CD4-positive, CD25-positive, alpha-beta regulatory T cell (primary cell): ENCODE data around the gene LRP1. TPM values are rescaled to one million over a fixed set of nuclear protein-coding genes. Genes with fewer than 3 reads are reported as not detected.

ENCODE experiments used
- ATAC-seq, 2 donors: fragments of 150-1000 bp; cut with Tn5 transposase; one replicate each; pipeline ENCODE4 v1.10.0; 2021; ENCODE audit warnings: low read depth in 2 of 2, moderate number of reproducible peaks in 2 of 2, moderate library complexity in 1 of 2
- DNase-seq, 3 donors: peaks; one replicate each; pipeline versions ENCODE4 v3.0.0 to v3.0.0-alpha.2; 2012 to 2022; ENCODE audit warnings: mixed read lengths in 1 of 3
- H3K27ac ChIP-seq: one replicate; pipeline ENCODE4 v1.7.0; 2013; ENCODE audit warnings: mild to moderate bottlenecking, low read length; ENCODE audit not compliant: insufficient read depth, poor library complexity, severe bottlenecking
- H3K27me3 ChIP-seq: one replicate; pipeline ENCODE4 v1.7.0; 2013; ENCODE audit warnings: low read length; ENCODE audit not compliant: control insufficient read depth, insufficient read depth
- H3K36me3 ChIP-seq: one replicate; pipeline ENCODE4 v1.7.0; 2013; ENCODE audit warnings: mild to moderate bottlenecking, low read length, moderate library complexity; ENCODE audit not compliant: control insufficient read depth, insufficient read depth
- H3K4me1 ChIP-seq: 2 replicates; pipeline ENCODE4 v1.7.0; 2013; ENCODE audit warnings: mild to moderate bottlenecking, low read length; ENCODE audit not compliant: insufficient read depth, control insufficient read depth, poor library complexity, severe bottlenecking
- H3K4me3 ChIP-seq: one replicate; pipeline ENCODE4 v1.7.0; 2013; ENCODE audit warnings: low read depth, mild to moderate bottlenecking, low read length, moderate library complexity
- H3K9me3 ChIP-seq, 2 experiments: 1 replicate in 1 of 2; 2 replicates in 1 of 2; pipeline ENCODE4 v1.7.0; 2013; ENCODE audit warnings: low read length in 2 of 2, mild to moderate bottlenecking in 1 of 2, moderate library complexity in 1 of 2; ENCODE audit not compliant: control insufficient read depth in 2 of 2
- H3K27ac Mint-ChIP-seq, 3 donors: one replicate each; pipeline ENCODE4 v1.8.0; 2020 to 2022; ENCODE audit warnings: mild to moderate bottlenecking in 3 of 3, mixed read lengths in 3 of 3, moderate library complexity in 2 of 3
- H3K27me3 Mint-ChIP-seq: one replicate; pipeline ENCODE4 v1.8.0; 2022; ENCODE audit warnings: mild to moderate bottlenecking, mixed read lengths
- H3K36me3 Mint-ChIP-seq: one replicate; pipeline ENCODE4 v1.8.0; 2020; ENCODE audit warnings: mixed read lengths
- H3K4me1 Mint-ChIP-seq, 4 donors: one replicate each; pipeline ENCODE4 v1.8.0; 2020 to 2022; ENCODE audit warnings: mixed read lengths in 4 of 4, mild to moderate bottlenecking in 1 of 4
- H3K4me3 Mint-ChIP-seq, 4 donors: one replicate each; pipeline ENCODE4 v1.8.0; 2020 to 2022; ENCODE audit warnings: mild to moderate bottlenecking in 4 of 4, mixed read lengths in 4 of 4, moderate library complexity in 3 of 4
- H3K9me3 Mint-ChIP-seq, 7 donors: one replicate each; pipeline ENCODE4 v1.8.0; 2020 to 2022; ENCODE audit warnings: mixed read lengths in 7 of 7, mild to moderate bottlenecking in 3 of 7, moderate library complexity in 2 of 7
- polyA plus RNA-seq, 4 donors: library from polyadenylated mRNA; unstranded; fragments of 300-500 nt; fragmentation: Illumina TruSeq; gene quantifications; one replicate each; pipeline ENCODE4 v1.2.3, GENCODE V29; 2021
- total RNA-seq: library from RNA; stranded (reverse); gene quantifications from one replicate; pipeline ENCODE4 v1.2.3, GENCODE V29; 2022

The LRP1 gene
- total and polyA plus RNA-seq, 5 donors from 2014 or later, result 0.13 to 3.9 (median 0.21) TPM; not detected in 1

GRCh38 chr12:57261428-57261865 is 133.2 kb downstream of the LRP1 start:
- ATAC-seq (no peak), DNase-seq (no peak)
- H3K4me1 ChIP-seq, result no peaks in the 10 kb centered on the region
- Mint-ChIP-seq H3K9me3 (peaks cover 0 to 1% (median 0%) of the 10 kb centered on the region in 7 donors), H3K4me3 (no peak overlapping the region), H3K36me3 (peaks cover 35% of the 10 kb centered on the region), H3K27ac (peak overlapping the region in 1 of 3 donors; percentile 50), H3K4me1 (peaks cover 0 to 7% (median 4%) of the 10 kb centered on the region in 4 donors), H3K27me3 (no peaks in the 10 kb centered on the region)
- H3K9me3 ChIP-seq, result no peaks in the 10 kb centered on the region
- H3K27me3 ChIP-seq, result no peaks in the 10 kb centered on the region
- no peak overlapping the region for H3K27ac ChIP-seq
- H3K4me3 ChIP-seq, result no peak overlapping the region
- H3K36me3 ChIP-seq, result peaks cover 59% of the 10 kb centered on the region

- peak overlapping the region in 1 of 3 donors; percentile 31 for H3K27ac Mint-ChIP-seq
- H3K27me3 Mint-ChIP-seq, result no peaks in the 10 kb centered on the region
- no peaks in the 10 kb centered on the region for H3K4me1 ChIP-seq
- H3K9me3 Mint-ChIP-seq, result peaks cover 0 to 1% (median 0%) of the 10 kb centered on the region in 7 donors
- H3K27ac ChIP-seq, result no peak overlapping the region
- peaks cover 57% of the 10 kb centered on the region for H3K36me3 ChIP-seq
- no peak for ATAC-seq
- no peaks in the 10 kb centered on the region for H3K9me3 ChIP-seq
- H3K4me3 Mint-ChIP-seq, result no peak overlapping the region
- no peak overlapping the region for H3K4me3 ChIP-seq
- no peaks in the 10 kb centered on the region for H3K27me3 ChIP-seq
- peaks cover 36% of the 10 kb centered on the region for H3K36me3 Mint-ChIP-seq
- no peak for DNase-seq
- peaks cover 0 to 7% (median 4%) of the 10 kb centered on the region in 4 donors for H3K4me1 Mint-ChIP-seq
These were observed 134.0 kb downstream of the LRP1 start for GRCh38 chr12:57262126-57262822.

Other genes with a start within 250 kb of the LRP1 start
- not detected for gene SDR9C7, start 194.1 kb upstream of the LRP1 start, total RNA-seq
- gene SDR9C7, start 194.1 kb upstream of the LRP1 start, polyA plus RNA-seq, result not detected
- gene RDH16, start 170.9 kb upstream of the LRP1 start, total RNA-seq, result 0.79 TPM
- under 1 TPM in 3 of 4 donors, not detected in 1; 0.10 to 0.56 (median 0.55) TPM for gene RDH16, start 170.9 kb upstream of the LRP1 start, polyA plus RNA-seq
- 8.6 TPM for gene ZBTB39, start 121.9 kb upstream of the LRP1 start, total RNA-seq
- 1 to 10 TPM; 1.5 to 1.8 (median 1.7) TPM for gene ZBTB39, start 121.9 kb upstream of the LRP1 start, polyA plus RNA-seq
- not detected for gene TAC3, start 112.0 kb upstream of the LRP1 start, total RNA-seq
- gene TAC3, start 112.0 kb upstream of the LRP1 start, polyA plus RNA-seq, result not detected
- gene MYO1A, start 78.4 kb upstream of the LRP1 start, total RNA-seq, result 0.32 TPM
- under 1 TPM in 1 of 4 donors, not detected in 3; 0.38 TPM for gene MYO1A, start 78.4 kb upstream of the LRP1 start, polyA plus RNA-seq
- 14.7 TPM for gene NEMP1, start 49.7 kb upstream of the LRP1 start, total RNA-seq
- gene NEMP1, start 49.7 kb upstream of the LRP1 start, polyA plus RNA-seq, result 1 to 10 TPM; 3.1 to 7.1 (median 4.7) TPM
- gene NAB2, start 39.4 kb upstream of the LRP1 start, total RNA-seq, result 7.5 TPM
- gene NAB2, start 39.4 kb upstream of the LRP1 start, polyA plus RNA-seq, result 1 to 10 TPM in 2 of 4 donors, under 1 TPM in 2; 0.31 to 1.2 (median 0.90) TPM
- gene STAT6, start 17.1 kb upstream of the LRP1 start, total RNA-seq, result 215 TPM
- 10 to 100 TPM; 69.2 to 81.6 (median 76.4) TPM for gene STAT6, start 17.1 kb upstream of the LRP1 start, polyA plus RNA-seq
- not detected for gene LRP1-AS, start 19.1 kb downstream of the LRP1 start, total RNA-seq
- not detected for gene LRP1-AS, start 19.1 kb downstream of the LRP1 start, polyA plus RNA-seq
- gene NXPH4, start 88.3 kb downstream of the LRP1 start, total RNA-seq, result 0.49 TPM
- under 1 TPM in 3 of 4 donors, not detected in 1; 0.09 to 0.46 (median 0.11) TPM for gene NXPH4, start 88.3 kb downstream of the LRP1 start, polyA plus RNA-seq
- 108 TPM for gene SHMT2, start 101.2 kb downstream of the LRP1 start, total RNA-seq
- gene SHMT2, start 101.2 kb downstream of the LRP1 start, polyA plus RNA-seq, result 100 to 1,000 TPM; 214 to 300 (median 228) TPM
- 2.6 TPM for gene STAC3, start 122.7 kb downstream of the LRP1 start, total RNA-seq
- under 1 TPM in 3 of 4 donors, not detected in 1; 0.10 to 0.52 (median 0.18) TPM for gene STAC3, start 122.7 kb downstream of the LRP1 start, polyA plus RNA-seq